HG02759 (cell line): ENCODE measurements around the gene MED15.
A peak's percentile ranks its signal among the peaks of the same experiment; 100 is the strongest.
"Not testable (repeated sequence)": the region's sequence is repeated elsewhere in the genome, so short reads cannot be mapped to it uniquely, and the experiment has no call there.

Experiments used
- ATAC-seq: cut with Tn5 transposase; IDR thresholded peaks from one replicate; pipeline ENCODE4 v1.9.1; 2021; ENCODE audit warnings: mild to moderate bottlenecking, moderate library complexity; ENCODE audit not compliant: unreplicated experiment

MED15 gene

DNA sequence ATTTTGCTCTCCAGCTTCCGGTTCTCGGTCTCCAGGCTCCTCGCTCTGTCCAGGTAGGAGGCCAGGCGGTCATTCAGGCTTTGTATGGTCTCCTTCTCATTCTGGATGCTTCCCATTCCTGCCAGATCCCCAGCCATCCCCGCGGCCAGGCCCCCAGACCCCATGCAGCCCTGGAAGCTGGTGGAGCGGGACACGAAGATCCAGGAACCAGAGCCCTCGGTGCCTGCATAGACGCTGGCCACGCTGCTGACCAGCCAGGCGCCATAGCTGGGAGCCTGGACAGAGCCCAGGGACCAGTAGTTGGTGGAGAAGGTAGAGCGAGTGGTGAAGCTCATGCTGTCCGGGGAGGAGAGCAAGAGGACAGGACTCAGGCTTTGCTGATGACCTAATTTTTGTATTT is 23.6 kb upstream of the MED15 start:
- no peak for ATAC-seq

DNA sequence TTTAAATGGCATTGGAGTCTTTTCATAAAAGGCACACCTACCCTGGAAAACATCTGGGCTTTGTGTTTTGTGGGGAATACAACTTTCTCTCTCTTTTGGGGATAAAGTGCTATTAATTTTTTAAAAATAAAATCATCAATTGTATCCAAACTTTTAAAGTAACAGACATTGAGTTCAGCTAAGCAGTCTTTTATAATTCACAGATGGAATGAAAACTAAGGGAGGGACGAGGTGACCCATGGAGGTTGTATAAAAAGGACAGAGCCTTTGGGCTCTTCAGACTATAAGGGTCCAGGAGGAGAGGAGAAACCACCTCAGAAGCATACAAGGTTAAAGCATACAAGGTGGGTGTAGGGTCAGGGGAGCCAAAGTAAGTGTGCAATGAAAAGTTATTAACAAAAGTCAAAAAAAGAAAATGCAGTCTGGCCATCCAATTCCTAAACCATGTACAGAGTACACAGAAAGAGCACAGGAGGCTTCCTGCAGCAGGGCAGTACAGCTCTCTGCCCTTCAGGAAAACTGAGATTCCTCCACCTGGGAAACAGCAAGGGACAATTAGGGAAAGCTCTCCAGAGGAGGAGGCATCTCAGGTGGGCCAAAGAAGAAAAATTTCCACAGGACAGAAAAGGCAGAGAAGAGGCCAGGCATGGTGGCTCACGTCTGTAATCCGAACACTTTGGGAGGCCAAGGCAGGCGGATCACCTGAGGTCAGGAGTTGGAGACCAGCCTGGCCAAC is 22.3 kb upstream of the MED15 start:
- no peak for ATAC-seq

DNA sequence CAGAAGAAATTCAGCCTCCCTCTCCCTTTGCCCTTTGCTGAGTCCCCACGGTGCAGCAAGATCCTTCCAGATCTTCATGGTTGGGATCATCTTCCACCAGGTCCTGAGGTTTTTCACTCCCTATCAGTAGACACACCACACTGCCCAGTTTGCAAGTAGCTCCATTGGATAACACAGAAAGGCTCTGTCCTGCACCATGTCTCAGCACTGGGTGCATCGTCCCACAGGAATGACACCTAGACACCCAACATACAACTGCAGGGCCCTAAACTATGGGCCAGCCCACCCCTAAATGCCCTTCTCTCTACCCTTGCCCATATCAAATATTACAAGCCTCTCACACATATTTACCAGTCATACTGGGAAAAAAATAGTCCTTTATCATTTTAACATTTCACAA is 21.2 kb upstream of the MED15 start:
- no peak for ATAC-seq

DNA sequence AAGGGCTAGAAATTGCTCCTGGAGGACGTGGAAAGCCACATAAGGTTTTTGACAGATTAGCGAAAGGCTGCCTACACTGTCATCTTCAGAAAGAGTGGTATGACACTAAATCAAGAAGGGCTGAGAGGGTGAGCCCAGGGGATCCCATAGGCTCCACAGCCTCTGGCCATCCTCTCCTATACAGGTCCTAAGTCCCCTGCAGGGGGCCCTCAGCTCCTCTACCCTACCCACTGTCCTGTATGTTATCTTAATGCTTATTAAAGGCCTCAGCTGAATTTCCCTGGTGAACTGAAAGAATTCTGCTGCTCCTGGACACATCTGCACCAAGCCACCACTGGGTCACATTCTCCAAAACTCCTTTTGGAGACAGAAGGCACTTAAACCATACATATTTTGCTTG is 19.7 kb upstream of the MED15 start:
- no peak for ATAC-seq

DNA sequence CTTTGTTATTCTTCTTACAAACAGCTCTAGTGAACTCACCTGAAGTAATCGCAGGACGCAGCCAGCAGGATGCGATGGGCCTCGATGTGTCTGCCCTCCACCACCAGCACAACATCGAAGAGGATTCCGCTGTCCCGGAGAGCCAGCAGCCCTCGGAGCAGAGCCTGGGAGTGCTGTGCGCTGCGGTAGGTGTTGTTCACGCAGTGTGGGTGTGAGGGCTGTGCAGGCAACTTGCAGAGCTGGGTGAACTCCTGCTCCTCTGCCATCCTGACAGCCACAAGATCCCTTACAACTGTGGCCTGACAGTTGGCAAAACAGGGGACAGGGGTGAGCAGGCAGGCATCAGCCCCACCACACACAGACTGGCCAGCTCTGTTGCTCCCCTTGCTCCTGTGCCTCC is 18.5 kb upstream of the MED15 start:
- no peak for ATAC-seq

DNA sequence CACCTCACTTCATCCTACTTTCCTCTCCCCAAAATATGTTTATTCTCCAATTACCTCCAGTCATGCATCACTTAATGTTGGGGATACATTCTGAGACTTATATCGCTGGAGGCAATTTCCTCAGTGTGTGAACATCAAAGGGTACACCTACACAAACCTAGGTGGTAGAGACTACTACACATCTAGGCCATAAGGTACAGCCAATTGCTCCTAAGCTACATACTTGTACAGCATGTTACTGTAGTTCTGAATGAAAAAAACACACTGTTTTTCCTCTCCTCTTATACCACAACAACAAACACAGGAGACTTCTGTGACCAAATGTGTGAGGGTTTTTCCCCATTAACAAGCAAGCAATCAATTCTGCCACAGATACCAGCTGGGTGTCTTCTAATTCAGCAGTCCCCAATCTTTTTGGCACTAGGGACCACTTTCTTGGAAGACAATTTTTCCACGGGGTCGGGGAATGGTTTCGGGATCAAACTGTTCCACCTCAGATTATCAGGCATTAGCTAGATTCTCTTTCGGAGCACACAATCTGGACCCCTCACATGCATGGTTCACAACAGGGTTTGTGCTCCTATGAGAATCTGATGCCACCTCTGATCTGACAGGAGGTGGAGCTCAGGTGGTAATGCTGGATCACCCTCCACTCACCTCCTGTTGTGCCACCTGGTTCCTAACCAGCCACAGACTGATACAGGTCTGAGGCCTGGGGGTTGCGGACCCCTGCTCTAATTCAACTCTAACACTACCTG is 17.0 kb upstream of the MED15 start:
- no peak for ATAC-seq

DNA sequence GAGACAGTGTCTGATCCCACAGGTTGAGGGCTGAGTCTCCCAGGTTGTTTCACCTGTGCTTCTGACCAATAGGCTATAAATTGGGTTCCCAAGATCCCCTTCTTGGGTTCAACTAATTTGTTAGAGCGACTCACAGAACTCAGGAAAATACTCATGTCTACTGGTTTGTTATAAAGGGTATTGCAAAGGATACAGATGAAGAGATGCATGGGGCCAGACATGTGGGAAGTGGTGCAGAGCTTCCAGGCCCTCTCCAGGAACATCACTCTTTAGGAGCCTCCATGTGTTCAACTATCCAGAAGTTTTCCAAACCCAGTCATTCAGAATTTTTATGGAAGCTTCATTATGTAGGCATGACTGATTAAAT is 16.5 kb upstream of the MED15 start:
- no peak for ATAC-seq

DNA sequence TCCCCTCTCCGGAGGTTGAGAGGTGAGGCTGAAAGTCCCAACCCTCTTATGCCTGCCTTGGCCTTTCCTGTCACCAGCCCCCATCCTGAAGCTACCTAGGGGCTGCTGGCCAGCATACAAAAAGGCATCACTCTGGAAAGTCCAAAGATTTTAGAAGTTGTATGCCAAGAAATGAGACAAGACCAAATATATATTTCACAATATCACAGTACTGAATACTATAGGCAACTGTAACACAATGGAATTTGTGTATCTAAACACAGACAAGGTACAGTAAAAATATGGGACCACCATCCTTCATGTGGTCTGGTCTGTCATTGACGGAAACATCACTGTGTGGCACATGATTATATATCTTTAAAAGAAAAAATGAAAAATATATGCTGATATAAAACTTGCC is 16.1 kb upstream of the MED15 start:
- ATAC-seq = no peak

DNA sequence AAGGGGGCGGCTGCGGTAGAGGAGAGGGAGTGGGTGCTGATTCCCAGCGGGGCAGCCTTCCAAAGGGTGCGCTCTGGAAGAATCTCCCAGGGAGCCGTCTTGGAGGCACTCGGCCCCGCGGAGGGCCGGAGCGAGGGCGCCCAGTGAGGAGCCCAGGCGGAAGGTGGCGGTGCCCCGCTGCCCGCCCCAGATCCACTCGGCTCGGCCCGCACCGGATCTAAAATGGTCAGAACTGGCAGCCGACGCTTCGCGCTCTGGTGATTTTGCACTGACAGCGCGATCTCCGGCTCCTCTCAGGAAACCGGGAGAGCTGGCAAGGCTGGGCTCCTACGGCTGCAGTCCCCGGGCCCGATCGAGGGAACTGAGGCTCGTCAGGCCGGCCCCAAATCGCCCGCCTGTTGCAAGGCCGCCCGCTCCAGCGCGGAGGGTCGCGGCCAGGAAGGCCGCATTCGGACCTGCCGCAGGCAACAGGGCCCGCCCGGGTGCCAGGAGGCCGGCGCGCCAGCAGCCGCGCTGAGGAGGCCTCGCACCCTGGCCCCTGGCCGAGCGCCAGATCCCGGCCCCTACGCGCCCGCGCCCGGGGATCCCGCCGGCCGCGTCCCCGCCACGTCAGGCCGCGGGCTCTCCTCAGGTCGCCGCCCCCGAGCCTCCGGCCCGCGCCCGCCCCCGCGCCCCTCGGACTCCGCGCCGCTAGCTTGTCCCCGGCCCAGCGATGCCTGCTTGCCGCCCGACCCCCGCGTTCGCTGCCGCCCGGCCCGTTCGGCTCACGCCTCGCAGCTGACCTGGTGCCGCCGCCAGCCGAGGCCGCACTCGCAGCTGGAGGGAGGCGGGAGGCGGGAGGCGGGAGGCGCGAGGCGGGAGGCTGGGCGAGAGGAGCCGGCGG is 12.2 kb upstream of the MED15 start, which contains the start of gene KLHL22:
Gene KLHL22, minus strand, starts transcription at position 818 of the 883 bp plus-strand sequence. CDS start 6,584 bp downstream, outside the sequence.
- ATAC-seq = peak; percentile 53

DNA sequence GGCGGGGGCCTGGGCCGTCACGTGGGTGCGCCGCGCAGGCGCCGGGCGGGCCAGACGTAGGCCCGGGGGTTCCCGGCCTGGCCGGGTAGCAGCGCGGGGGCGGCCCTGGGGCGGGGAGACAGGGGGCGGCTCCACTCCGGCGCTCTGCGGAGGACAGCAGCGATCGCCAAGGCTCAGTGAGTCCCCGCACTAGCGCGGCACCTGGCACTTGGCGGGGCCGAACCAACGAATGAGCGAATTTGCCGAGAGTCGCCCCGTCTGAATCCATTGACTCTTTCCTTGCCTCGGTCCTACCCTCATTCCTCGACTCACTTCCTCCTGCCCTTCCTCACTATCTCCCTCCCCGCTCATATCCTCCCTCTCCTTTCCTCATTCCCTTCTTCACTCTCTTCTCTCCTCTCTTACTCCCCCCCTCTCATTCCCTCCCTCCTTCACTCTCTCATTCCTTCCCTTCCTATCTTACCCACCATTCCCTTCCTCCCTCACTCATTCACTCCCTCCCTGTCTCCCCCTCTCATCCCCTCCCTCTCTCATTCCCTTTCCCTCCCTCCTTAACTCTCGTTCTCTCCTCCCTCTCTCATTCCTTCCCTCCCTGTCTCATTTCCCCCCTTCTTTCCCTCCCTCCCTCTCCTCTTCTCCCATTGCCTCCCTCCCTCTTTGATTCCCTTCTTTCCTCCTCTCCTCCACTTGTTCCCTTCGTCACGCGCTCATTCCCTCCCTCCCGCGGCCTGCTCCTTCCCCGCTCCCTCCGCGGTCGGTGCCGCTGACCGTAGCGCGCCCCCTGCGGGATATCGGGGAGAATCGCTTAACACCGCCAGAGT is 11.3 kb upstream of the MED15 start:
- peak; percentile 87 for ATAC-seq

DNA sequence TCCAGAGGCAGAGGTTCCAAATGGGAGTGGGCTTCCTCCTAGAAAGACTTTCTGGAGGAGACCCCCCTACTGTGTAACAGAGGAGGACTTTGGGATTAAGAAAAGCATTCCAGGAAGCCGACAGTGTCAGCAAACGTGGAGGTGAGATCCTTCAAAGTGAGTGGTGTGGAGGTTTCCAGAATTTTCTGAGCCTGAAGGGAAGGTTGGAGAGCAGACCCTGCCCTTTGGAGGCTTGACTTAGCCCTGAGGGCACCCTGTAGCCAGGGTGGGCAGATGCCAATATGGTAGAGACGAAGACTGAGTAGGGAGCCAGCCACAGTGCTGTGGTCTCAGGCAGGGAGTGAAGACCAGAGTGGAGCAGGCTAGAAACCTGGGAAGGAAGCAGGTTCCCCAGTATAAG is 10.0 kb upstream of the MED15 start:
- ATAC-seq = no peak

DNA sequence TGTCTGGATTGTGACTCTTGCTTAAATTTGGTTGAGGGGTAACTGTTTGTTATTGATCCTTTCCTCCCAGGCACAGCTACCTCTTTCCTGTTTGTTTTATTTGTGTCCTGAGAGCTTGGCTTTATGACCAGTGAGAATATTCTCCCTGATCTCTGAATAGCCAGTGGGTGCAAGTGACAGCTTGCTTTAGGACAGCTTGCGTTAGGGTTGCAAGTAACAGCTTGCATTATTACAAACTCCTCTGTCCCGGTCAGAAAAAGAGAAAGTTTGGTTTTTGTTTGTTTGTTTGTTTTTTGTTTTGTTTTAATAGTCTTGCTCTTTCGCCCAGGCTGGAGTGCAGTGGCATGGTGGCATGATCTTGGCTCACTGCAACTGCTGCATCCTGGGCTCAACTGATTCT is 8.5 kb upstream of the MED15 start:
- no peak for ATAC-seq

DNA sequence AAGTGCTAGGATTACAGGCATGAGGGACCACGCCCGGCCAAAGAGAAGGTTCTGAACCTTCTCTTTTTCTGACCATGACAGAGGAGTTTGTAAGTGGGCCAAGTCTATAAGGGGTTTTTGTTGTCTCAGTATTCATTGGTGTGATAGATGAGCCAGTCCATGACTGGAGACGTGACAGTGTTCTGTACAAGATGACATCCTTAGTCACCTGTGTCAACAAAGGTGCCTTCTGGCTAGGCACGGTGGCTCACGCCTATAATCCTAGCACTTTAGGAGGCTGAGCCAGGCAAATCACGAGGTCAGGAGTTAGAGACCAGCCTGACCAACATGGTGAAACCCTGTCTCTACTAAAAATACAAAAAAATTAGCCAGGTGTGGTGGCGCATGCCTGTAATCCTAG is 7.6 kb upstream of the MED15 start:
- ATAC-seq = no peak

DNA sequence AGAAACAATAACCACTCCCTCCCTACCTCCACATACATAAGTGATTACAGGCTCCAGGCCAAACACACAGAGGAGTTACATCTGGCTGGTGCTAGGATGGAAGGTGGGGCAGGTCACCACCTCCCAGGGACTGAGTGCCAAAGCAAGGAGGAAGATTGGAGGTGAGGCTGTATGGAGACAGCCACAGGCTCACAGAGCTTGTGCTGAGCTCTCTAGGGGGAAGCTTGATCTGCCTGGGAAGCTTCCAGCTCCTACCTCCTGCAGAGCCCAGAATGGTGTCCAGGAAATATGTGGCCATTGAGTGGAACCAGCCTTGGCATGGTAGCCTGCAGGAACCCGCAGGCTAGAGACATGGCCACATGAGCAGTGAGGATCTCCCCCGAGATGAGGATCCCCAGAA is 3.6 kb upstream of the MED15 start:
- ATAC-seq = no peak

DNA sequence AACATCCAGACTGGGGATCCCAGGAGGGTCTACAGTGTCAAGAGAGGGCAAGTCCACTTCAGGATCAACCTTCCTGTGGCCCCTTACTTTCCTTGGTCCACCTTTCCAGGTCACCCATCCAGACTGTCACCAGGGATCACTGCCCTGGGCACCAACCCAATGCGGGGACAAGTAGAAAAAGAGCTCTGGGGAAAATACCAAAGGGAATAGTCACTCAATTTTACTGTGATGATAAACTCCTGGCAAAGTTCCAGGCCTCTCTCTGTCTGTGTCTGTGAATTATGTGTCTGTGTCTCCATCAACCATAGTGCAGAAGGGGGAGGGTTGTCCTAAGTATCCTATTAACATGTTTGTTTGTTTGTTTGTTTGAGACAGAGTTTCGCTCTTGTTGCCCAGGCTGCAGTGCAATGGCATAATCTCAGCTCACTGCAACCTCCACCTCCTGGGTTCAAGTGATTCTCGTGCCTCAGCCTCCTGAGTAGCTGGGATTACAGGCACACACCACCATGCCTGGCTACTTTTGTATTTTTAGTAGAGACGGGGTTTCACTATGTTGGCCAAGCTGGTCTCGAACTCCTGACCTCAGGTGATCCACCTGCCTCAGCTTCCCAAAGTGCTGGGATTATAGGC is 3.0 kb upstream of the MED15 start:
- not testable (repeated sequence) for ATAC-seq

DNA sequence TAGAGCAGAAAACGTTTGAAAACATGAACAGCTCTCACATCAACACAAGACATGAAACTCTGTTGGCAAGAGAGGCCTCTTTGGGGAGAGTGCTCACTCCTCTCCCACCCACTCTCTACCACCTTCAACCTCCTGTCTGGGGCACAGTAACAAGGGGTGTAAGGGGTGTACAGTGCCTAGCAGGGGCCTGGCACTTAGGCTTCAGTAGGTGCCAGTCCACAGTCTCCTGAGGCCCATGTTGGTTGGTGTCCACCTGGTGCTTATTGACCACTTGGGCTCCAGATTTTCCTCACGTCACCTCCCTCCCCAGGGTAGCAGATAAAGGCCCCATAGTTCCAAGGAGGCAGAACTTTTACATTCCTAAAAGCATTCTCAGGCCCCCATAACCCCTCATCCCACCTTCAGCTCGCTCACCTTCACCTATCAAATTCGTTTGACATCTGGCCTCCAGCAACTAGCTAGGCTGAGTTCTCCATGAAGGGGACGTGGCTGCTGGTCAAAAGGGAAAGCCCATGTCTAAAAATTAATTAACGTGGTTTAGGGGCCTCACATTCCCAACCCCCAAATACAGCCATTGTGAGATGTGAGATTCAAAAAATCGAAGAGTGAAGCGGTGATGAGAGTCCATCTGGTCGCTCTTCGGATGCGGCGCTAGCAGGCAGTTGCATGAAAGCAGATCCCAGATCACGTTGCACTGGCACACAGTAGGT is 712 bp upstream of the MED15 start:
- no peak for ATAC-seq

DNA sequence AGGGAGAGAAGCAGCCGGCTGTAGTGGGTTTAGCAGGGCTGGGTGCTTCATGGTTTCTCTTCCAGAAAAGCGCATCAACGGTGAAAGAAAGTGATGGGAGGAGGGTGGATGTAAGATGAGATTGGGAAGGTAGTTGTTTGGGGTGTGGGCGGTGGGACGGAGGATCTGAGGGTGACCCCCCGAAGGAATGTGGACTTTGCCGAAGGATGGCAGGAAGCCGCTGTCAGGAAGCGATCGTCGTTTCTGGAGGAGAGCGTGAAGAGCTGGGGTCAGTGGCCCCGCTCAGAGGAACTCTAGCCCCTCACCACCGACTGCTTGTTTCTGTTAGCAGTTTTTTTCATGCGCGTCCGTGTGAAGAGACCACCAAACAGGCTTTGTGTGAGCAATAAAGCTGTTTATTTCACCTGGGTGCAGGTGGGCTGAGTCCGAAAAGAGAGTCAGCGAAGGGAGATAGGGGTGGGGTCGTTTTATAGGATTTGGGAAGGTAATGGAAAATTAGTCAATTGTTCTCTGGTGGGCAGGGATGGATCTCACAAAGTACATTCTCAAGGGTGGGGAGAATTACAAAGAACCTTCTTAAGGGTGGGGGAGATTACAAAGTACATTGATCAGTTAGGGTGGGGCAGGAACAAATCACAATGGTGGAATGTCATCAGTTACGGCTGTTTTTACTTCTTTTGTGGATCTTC is 801 bp downstream of the MED15 start:
- not testable (repeated sequence) for ATAC-seq

DNA sequence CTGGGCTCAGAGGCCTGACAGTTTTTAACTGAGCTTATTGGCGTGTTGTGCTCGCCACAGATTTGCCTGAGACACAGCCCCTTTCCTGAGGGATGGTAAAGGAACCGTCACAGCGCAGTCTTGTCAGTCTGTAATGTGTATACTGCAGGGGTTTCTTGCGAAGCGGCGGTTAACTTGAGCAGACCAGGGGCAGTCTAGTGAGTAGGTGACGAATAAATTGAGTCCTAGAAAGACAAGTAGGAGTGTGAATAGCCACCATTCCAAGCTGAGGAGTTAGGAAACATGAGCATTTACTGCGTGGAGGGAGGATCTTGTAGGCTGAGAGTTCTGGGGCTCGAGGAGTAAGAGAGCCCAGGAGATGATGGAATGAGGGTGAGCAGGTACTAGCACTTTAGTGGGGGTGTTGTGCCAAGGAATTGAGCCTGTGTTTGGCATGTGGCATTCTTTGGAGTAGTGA is 1.4 kb downstream of the MED15 start:
- no peak for ATAC-seq
